Smooth muscle cell of the umbilical artery (primary cell): ENCODE data around the gene GTPBP10. TPM values are rescaled to one million over a fixed set of nuclear protein-coding genes. Genes with fewer than 3 reads are reported as not detected.

Experiments used
- total RNA-seq: library from RNA; depleted of rRNA; stranded (reverse); fragments of >200 nt; gene quantifications from 2 replicates; pipeline ENCODE4 v1.2.3, GENCODE V29; 2014

The GTPBP10 gene
- 16.9 and 22.6 TPM in 2 replicates for total RNA-seq

GRCh38 chr7:90346336-90347125 is at the start of gene GTPBP10:
Gene GTPBP10, plus strand, starts transcription at chr7:90346716. Its CDS starts 26 bp downstream, at chr7:90346742.

GRCh38 chr7:90320801-90321494 is 25.6 kb upstream of the GTPBP10 start, which contains the start of gene FAM237B:
Gene FAM237B, minus strand, starts transcription at chr7:90321304. Its CDS starts 1,556 bp downstream, at chr7:90319748.

GRCh38 chr7:90403174-90404113 is 56.9 kb downstream of the GTPBP10 start, which contains the start of gene CLDN12:
Gene CLDN12, plus strand, starts transcription at chr7:90403461. Its CDS starts 9,216 bp downstream, at chr7:90412677.

Other genes starting within 250 kb of the GTPBP10 start
- gene STEAP1, start 192.2 kb upstream of the GTPBP10 start, total RNA-seq: 12.5 and 20.5 TPM in 2 replicates
- gene STEAP2, start 135.0 kb upstream of the GTPBP10 start, total RNA-seq: 9.2 and 18.3 TPM in 2 replicates
- 5.0 and 5.3 TPM in 2 replicates for gene CFAP69, start 101.5 kb upstream of the GTPBP10 start, total RNA-seq
- gene FAM237B, start 25.4 kb upstream of the GTPBP10 start, total RNA-seq: 0.05 TPM in 1 of 2 replicates, not detected in the other
- 45.7 and 60.8 TPM in 2 replicates for gene CLDN12, start 56.7 kb downstream of the GTPBP10 start, total RNA-seq
- gene PTTG1IP2, start 122.9 kb downstream of the GTPBP10 start, total RNA-seq: not detected in 2 replicates
- 40.6 and 48.7 TPM in 2 replicates for gene CDK14, start 249.6 kb downstream of the GTPBP10 start, total RNA-seq